HUES64 (cell line): ENCODE results near the gene ACVR1C.
"Not testable (repeated sequence)": the region's sequence is repeated elsewhere in the genome, so short reads cannot be mapped to it uniquely, and the experiment has no call there.

Experiments used
- H3K27ac ChIP-seq: 2 replicates; pipeline ENCODE4 v1.7.0; 2013; ENCODE audit warnings: low read depth, low read length, inconsistent platforms
- H3K27me3 ChIP-seq: 2 replicates; pipeline ENCODE4 v1.6.1; 2013; ENCODE audit warnings: mild to moderate bottlenecking, low read length; ENCODE audit not compliant: insufficient read depth
- H3K36me3 ChIP-seq: 2 replicates; pipeline ENCODE4 v1.6.1; 2013; ENCODE audit warnings: mild to moderate bottlenecking, low read length; ENCODE audit not compliant: insufficient read depth
- H3K4me1 ChIP-seq: 2 replicates; pipeline ENCODE4 v1.6.1; 2013; ENCODE audit warnings: mild to moderate bottlenecking, low read length, moderate library complexity; ENCODE audit not compliant: insufficient read depth
- H3K4me3 ChIP-seq: 2 replicates; pipeline ENCODE4 v1.5.1; 2013; ENCODE audit warnings: mild to moderate bottlenecking, low read length, moderate library complexity
- H3K9ac ChIP-seq: 2 replicates; pipeline ENCODE4 v1.6.1; 2013; ENCODE audit warnings: mild to moderate bottlenecking, low read depth, low read length
- H3K9me3 ChIP-seq: 2 replicates; pipeline ENCODE4 v1.6.1; 2013; ENCODE audit warnings: low read depth, low read length; ENCODE audit not compliant: insufficient read depth
- WGBS: fragments of 150-250, 120-280 bp; methylation state at CpG from one replicate; pipeline ENCODE4 v1.1.7; 2013; ENCODE audit warnings: missing lambda C conversion rate; 5-methylcytosine and 5-hydroxymethylcytosine counted together

Gene ACVR1C

GRCh38 chr2:157572725-157573124 is 55.9 kb downstream of the ACVR1C start:
- Histone ChIP-seq H3K4me1 (no peaks in the 10 kb centered on the region), H3K27me3 (no peaks in the 10 kb centered on the region), H3K9ac (no peak overlapping the region), H3K36me3 (no peaks in the 10 kb centered on the region), H3K27ac (no peak overlapping the region), H3K9me3 (no peaks in the 10 kb centered on the region), H3K4me3 (no peak overlapping the region)
- WGBS, result 87% methylated on average over 2 of the region's 2 CpGs

- H3K9me3 ChIP-seq, H3K4me1 ChIP-seq, H3K36me3 ChIP-seq, H3K27me3 ChIP-seq, H3K4me3 ChIP-seq, H3K27ac ChIP-seq, H3K9ac ChIP-seq: not testable (repeated sequence)
- WGBS, result 23% methylated on average over 8 of the region's 15 CpGs
Measured at GRCh38 chr2:157566623-157567022, 62.0 kb downstream of the ACVR1C start.

DNA sequence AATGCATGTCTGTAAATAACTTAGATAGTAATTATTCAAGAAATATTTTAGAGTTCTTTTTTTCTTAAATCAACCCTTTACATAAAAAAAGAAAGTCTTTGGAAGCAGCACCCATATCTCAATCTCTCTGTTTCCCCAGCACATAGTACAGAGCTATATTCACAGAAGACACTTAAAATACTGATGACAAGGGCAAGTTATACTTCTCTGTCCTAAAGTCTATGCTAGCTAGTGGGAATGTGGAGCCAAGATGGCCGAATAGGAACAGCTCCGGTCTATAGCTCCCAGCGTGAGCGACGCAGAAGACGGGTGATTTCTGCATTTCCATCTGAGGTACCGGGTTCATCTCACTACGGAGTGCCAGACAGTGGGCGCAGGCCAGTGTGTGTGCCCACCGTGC is 62.6 kb downstream of the ACVR1C start:
- not testable (repeated sequence) for H3K9ac ChIP-seq, H3K9me3 ChIP-seq, H3K4me1 ChIP-seq, H3K36me3 ChIP-seq, H3K27me3 ChIP-seq
- 83% methylated on average over 10 of the region's 10 CpGs for WGBS
- peak overlapping the region; percentile 13; the same call in 1 of the 2 replicates for H3K27ac ChIP-seq
- peak overlapping the region; percentile 20; the same call in 1 of the 2 replicates for H3K4me3 ChIP-seq

DNA sequence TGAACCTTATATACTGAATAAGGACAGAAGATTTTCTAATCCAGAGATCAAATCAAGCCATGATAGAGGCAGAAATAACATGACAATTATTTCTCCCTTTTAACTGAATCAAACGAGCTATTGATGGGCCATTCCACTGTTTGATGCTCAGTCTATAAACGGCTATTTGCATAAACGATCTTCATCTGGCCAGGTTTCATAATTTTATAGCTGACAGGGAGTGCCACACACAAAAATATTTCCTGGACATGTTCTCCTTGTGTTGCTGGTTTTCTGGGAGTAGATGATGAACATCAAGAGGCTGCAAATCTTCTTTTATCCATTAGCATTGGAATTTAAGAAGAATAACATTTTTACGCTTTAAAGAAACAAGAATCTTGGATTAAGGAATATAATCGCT is 63.1 kb downstream of the ACVR1C start:
- no peak overlapping the region for H3K9ac ChIP-seq
- H3K9me3 ChIP-seq, result no peaks in the 10 kb centered on the region
- H3K27ac ChIP-seq, result no peak overlapping the region
- WGBS, result 90% methylated on average over 4 of the region's 5 CpGs
- no peaks in the 10 kb centered on the region for H3K27me3 ChIP-seq
- no peak overlapping the region for H3K4me3 ChIP-seq
- no peaks in the 10 kb centered on the region for H3K36me3 ChIP-seq
- H3K4me1 ChIP-seq, result no peaks in the 10 kb centered on the region

DNA sequence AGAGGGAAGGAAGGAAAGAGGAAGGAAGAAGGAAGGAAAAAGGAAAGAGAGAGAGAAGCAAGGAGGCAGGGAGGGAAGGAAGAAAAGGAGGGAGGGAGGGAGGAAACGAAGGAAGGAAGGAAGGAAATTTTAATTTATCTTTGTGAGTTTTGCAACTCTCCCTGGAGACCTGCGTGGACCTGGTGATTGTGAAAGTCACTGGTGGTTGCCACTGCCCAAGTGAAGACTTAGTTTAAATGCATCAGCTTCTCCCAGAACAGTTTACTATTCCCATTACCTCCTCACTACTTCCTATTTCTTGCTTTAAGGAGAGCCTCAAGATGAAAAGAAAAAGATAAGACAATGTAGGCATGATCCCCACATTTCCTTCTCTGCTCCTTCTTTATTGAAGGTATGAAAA is 68.8 kb downstream of the ACVR1C start:
- no peak overlapping the region for H3K27ac ChIP-seq
- no peaks in the 10 kb centered on the region for H3K9me3 ChIP-seq
- no peak overlapping the region for H3K9ac ChIP-seq
- 78% methylated on average over 2 of the region's 2 CpGs for WGBS
- H3K36me3 ChIP-seq, result no peaks in the 10 kb centered on the region
- peaks cover 15% of the 10 kb centered on the region for H3K4me1 ChIP-seq
- H3K4me3 ChIP-seq, result no peak overlapping the region
- H3K27me3 ChIP-seq, result no peaks in the 10 kb centered on the region

GRCh38 chr2:157559461-157559860 is 69.2 kb downstream of the ACVR1C start:
- Histone ChIP-seq H3K9ac (no peak overlapping the region), H3K27me3 (no peaks in the 10 kb centered on the region), H3K9me3 (no peaks in the 10 kb centered on the region), H3K27ac (0 out of 2 replicates have a peak overlapping the region, but pooled peaks have one; percentile 9), H3K36me3 (no peaks in the 10 kb centered on the region), H3K4me1 (peaks cover 15% of the 10 kb centered on the region), H3K4me3 (no peak overlapping the region)
- WGBS, result 0% methylated on average over 1 of the region's 3 CpGs

- no peaks in the 10 kb centered on the region for H3K36me3 ChIP-seq
- no peak overlapping the region for H3K9ac ChIP-seq
- WGBS, result 97% methylated on average over 2 of the region's 3 CpGs
- H3K9me3 ChIP-seq, result no peaks in the 10 kb centered on the region
- peaks cover 15% of the 10 kb centered on the region for H3K4me1 ChIP-seq
- no peak overlapping the region for H3K4me3 ChIP-seq
- H3K27ac ChIP-seq, result 0 out of 2 replicates have a peak overlapping the region, but pooled peaks have one; percentile 9
- H3K27me3 ChIP-seq, result no peaks in the 10 kb centered on the region
Measured at GRCh38 chr2:157559061-157559460, 69.6 kb downstream of the ACVR1C start.

DNA sequence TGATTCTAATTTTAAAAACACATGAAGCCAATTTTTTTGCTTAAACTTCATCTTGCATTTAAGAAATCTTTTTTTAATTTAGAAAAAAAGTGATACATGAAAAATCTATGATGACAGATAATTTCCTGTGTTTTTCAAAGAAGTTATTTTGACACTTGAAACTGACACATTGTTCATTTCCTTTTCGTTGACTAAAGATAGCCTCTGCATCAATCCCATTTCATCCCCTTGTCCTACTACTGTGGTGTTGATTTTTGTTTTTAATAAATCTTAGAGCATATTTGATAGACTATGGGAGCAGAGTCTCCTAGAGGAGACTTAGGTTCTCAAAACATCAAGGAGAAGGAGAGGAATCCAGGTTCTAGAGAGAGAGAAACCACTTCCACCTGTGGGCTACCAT is 70.9 kb downstream of the ACVR1C start:
- H3K27me3 ChIP-seq, result no peaks in the 10 kb centered on the region
- no peaks in the 10 kb centered on the region for H3K9me3 ChIP-seq
- no peaks in the 10 kb centered on the region for H3K36me3 ChIP-seq
- H3K4me3 ChIP-seq, result no peak overlapping the region
- WGBS, result 100% methylated on average over 1 of the region's 1 CpG
- H3K27ac ChIP-seq, result no peak overlapping the region
- H3K9ac ChIP-seq, result no peak overlapping the region
- H3K4me1 ChIP-seq, result peaks cover 16% of the 10 kb centered on the region

GRCh38 chr2:157540102-157540501 is 88.6 kb downstream of the ACVR1C start:
- no peak overlapping the region for H3K27ac ChIP-seq
- H3K4me3 ChIP-seq, result no peak overlapping the region
- H3K36me3 ChIP-seq, result no peaks in the 10 kb centered on the region
- H3K27me3 ChIP-seq, result no peaks in the 10 kb centered on the region
- no peak overlapping the region for H3K9ac ChIP-seq
- WGBS, result 93% methylated on average over 5 of the region's 5 CpGs
- H3K4me1 ChIP-seq, result no peaks in the 10 kb centered on the region
- no peaks in the 10 kb centered on the region for H3K9me3 ChIP-seq

DNA sequence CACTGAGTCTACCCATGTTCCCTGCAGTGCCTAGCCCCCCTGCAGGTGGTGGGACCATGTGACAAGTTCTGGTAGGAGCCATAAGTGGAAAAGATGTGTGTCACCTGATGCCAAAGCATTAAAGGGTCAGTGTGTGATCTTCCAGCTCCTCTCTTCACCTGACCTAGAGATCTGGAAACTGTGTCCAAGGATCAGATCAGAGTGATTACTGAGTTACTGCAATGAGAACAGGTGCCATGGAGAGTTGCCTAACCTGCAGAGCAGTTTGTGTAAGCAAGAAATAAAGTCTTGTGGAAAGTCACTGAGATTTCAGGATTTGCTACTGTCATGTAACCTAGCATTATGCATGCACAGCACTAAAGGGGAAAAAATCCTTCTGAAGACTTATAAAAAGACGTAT is 90.6 kb downstream of the ACVR1C start:
- Histone ChIP-seq H3K27me3 (no peaks in the 10 kb centered on the region), H3K9me3 (no peaks in the 10 kb centered on the region), H3K4me1 (no peaks in the 10 kb centered on the region), H3K36me3 (no peaks in the 10 kb centered on the region), H3K27ac (no peak overlapping the region), H3K4me3 (no peak overlapping the region), H3K9ac (no peak overlapping the region)
- WGBS, result no CpG with 5 or more reads among the region's 1 CpG

DNA sequence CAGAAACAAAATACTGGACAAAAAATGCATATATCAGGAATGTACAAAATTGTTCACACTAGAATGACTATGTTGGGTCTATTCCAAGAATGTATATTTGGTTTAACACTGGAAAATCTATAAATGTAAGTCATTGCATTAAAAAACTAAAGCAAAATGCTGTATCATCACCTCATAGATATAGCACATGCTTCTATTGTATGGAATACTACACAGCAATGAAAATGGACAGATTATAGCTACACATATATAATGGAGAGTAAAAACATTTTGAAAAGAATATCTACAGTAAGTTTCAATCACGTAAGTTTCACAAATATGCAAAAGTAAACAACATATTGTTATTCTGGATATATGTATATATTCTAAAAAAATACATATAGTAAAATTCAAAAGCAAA is 91.8 kb downstream of the ACVR1C start:
- Histone ChIP-seq H3K9ac (no peak overlapping the region), H3K36me3 (no peaks in the 10 kb centered on the region), H3K27ac (no peak overlapping the region), H3K27me3 (no peaks in the 10 kb centered on the region), H3K4me1 (no peaks in the 10 kb centered on the region), H3K4me3 (no peak overlapping the region), H3K9me3 (no peaks in the 10 kb centered on the region)
- no CpG with 5 or more reads among the region's 1 CpG for WGBS

DNA sequence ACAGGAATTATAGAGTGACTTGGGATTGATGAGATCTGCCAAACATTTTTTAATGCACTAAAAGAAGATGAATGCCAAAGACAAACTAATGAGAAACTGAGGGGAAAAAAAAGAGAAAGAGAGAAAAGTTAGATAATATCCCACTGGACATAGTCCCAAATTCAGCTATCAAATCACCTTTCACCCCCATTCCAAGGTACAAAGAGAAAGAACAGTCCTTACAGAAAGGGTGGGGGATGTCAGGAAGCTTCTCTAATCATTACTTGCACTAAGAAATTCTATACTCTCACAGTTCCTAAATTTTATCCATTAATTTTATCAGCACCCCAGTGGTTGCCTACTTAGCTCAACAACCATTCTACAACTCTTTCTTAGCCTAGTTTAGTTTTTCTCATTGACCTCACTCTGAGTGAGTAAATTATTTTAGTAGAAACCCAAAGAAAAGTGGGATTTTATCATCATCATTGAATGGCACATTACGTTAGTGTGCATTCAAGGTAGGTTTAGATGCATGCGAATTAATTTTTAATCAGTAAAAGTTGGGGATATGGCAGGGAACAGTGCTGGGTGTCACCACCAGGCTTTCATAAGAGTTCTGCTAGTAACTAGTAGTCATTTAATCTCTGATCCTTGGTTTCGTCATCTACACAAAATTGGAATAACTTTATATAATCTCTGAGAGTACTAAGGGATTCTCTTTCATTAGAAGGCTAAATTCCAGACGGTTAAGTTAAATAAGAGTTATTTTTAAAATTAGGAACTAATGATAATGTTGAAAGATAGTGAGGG is 99.5 kb downstream of the ACVR1C start:
- H3K9ac ChIP-seq, result no peak overlapping the region
- H3K4me1 ChIP-seq, result no peaks in the 10 kb centered on the region
- H3K4me3 ChIP-seq, result no peak overlapping the region
- no peaks in the 10 kb centered on the region for H3K9me3 ChIP-seq
- no peaks in the 10 kb centered on the region for H3K27me3 ChIP-seq
- 98% methylated on average over 3 of the region's 4 CpGs for WGBS
- H3K27ac ChIP-seq, result no peak overlapping the region
- H3K36me3 ChIP-seq, result no peaks in the 10 kb centered on the region
